ENCODE measurements around the gene BRSK1. TPM values are rescaled to one million over a fixed set of nuclear protein-coding genes. Genes with fewer than 3 reads are reported as not detected.

Gene BRSK1
- total and polyA plus RNA-seq, 2 of the 13 experiments (the other 11 are each of a cell fraction or from before 2014, with no cell fraction given) = 0.18 to 1.2 TPM

- TF ChIP-seq ZNF878 (CRISPR knock-in tag; IDR thresholded peaks at IDR 0.05) (0 out of 2 replicates have a peak, but pooled peaks have one; percentile 12), CEBPG (CRISPR knock-in tag; IDR thresholded peaks at IDR 0.05) (no peak), AGO2 (optimal IDR thresholded peaks at IDR 0.05; ENCODE audit: low read depth, low read length) (no peak), MEIS2 (CRISPR knock-in tag; IDR thresholded peaks at IDR 0.05) (0 out of 2 replicates have a peak, but pooled peaks have one; percentile 38), IRF9 (CRISPR knock-in tag; IDR thresholded peaks at IDR 0.05; ENCODE audit: borderline replicate concordance) (no peak; the same call in 1 of the 2 replicates), ZNF253 (CRISPR knock-in tag; IDR thresholded peaks at IDR 0.05; ENCODE audit: borderline replicate concordance) (no peak), ZNF580 (CRISPR knock-in tag; IDR thresholded peaks at IDR 0.05; ENCODE audit: borderline replicate concordance, low read depth) (0 out of 2 replicates have a peak, but pooled peaks have one; percentile 30), ZNF672 (CRISPR knock-in tag; IDR thresholded peaks at IDR 0.05) (no peak), ZNF639 (CRISPR knock-in tag; conservative IDR thresholded peaks at IDR 0.05) (no peak), EHMT2 (IDR thresholded peaks at IDR 0.05; ENCODE audit: borderline replicate concordance, low read depth, low read length) (no peak), ZNF563 (CRISPR knock-in tag; IDR thresholded peaks at IDR 0.05) (0 out of 2 replicates have a peak, but pooled peaks have one; percentile 4), GMEB2 (CRISPR knock-in tag; IDR thresholded peaks at IDR 0.05; ENCODE audit: low read depth) (0 out of 2 replicates have a peak, but pooled peaks have one; percentile 36), ZNF576 (CRISPR knock-in tag; IDR thresholded peaks at IDR 0.05) (no peak), BHLHE40 (IDR thresholded peaks at IDR 0.05; ENCODE audit: low read length) (peak; percentile 46; the same call in 1 of the 2 replicates), RAD21 (CRISPR knock-in tag; IDR thresholded peaks at IDR 0.05) (peak; percentile 10; the same call in 1 of the 2 replicates), RBFOX2 (IDR thresholded peaks at IDR 0.05; ENCODE audit: low read depth, low read length) (peak; percentile 74), MNT (IDR thresholded peaks at IDR 0.05) (peak; percentile 46), ZNF260 (CRISPR knock-in tag; IDR thresholded peaks at IDR 0.05; ENCODE audit: borderline replicate concordance, low read depth) (no peak), GTF3A (CRISPR knock-in tag; conservative IDR thresholded peaks at IDR 0.05) (no peak), PRDM4 (CRISPR knock-in tag; IDR thresholded peaks at IDR 0.05; ENCODE audit: borderline replicate concordance) (no peak)
Measured at GRCh38 chr19:55279770-55280643, 3.8 kb upstream of the BRSK1 start, which contains the start of gene HSPBP1 (continued).
